ENCODE measurements around the gene TRIO.

GRCh38 chr5:14123551-14123950, 19.6 kb upstream of the TRIO start:
- TF ChIP-seq POLR2A (IDR thresholded peaks at IDR 0.05; ENCODE audit: low read depth) (no peak), POLR2AphosphoS5 (IDR thresholded peaks at IDR 0.05) (no peak)
